ENCODE measurements around the gene CADM1. TPM values are rescaled to one million over a fixed set of nuclear protein-coding genes. Genes with fewer than 3 reads are reported as not detected.

Gene CADM1
- total and polyA plus RNA-seq, 2 experiments from 2014 or later = 16.5 to 18.0 TPM

DNA sequence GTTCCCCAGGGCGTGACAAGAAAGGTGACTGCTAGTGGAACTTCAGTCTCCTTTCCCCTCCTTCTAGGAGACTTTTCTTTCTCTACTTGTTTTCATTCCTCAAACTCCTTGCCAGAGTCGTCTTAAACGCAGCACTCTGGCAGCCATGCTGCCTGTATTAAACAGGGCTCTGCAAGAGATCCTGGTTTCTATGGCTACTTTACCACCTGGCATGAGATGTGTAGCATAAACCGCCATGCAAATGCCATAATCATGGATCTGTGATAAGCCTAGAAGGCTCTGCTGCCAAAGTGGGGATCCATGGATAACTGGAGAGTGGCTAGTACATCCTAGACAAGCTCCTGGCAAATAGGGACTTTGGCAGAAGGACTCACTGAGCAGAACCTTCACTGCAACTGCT is 321.1 kb downstream of the CADM1 start (continued):
- TF ChIP-seq, protein P1, sequence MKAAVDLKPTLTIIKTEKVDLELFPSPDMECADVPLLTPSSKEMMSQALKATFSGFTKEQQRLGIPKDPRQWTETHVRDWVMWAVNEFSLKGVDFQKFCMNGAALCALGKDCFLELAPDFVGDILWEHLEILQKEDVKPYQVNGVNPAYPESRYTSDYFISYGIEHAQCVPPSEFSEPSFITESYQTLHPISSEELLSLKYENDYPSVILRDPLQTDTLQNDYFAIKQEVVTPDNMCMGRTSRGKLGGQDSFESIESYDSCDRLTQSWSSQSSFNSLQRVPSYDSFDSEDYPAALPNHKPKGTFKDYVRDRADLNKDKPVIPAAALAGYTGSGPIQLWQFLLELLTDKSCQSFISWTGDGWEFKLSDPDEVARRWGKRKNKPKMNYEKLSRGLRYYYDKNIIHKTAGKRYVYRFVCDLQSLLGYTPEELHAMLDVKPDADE (IDR thresholded peaks at IDR 0.05) = no peak

DNA sequence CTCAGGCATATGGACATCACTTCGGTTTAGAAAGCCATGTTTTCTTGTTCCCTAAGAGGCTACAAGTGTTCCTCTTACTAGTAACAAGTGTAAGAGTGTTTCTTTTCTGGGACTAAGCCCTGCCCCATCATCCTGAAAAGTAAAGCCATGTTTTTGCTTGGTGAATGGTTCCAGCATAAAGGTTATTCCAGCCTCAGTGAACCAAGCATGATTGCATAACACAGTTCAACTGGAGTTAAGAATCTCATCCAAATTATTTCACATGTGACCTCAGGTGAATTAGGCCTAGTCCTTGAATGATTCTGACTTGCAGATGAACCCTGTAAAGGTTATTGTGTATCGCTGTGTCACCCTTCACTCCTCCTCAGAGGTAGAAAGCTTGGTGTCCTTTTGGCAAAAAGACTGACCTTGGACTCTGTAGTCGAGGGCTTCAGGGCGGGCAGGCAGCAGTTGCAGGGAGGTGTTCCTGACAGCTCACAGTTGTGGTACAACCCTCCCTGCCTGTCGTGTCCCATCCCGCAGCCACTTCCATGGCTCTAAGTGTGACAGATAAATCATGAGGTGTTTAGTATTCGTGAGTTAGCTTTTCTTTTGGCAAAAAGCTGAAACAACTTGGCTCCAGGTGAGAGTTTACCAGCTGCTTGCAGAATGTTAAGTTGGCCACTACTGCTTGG is 321.8 kb downstream of the CADM1 start:
- Mint-ChIP-seq H3K4me1 (peaks cover 21% of the 10 kb centered on the region), H3K4me3 (no peak overlapping the region), H3K36me3 (ENCODE audit: low read depth) (no peaks in the 10 kb centered on the region), H3K27ac (no peak overlapping the region), H3K27me3 (ENCODE audit: insufficient read depth, low read depth, poor library complexity) (peaks cover 4% of the 10 kb centered on the region), H3K9me3 (no peaks in the 10 kb centered on the region)
- H3K4me3 ChIP-seq = no peak overlapping the region
- H3K4me1 ChIP-seq (ENCODE audit: insufficient read depth) = no peaks in the 10 kb centered on the region
- H4K20me1 ChIP-seq (replicated peaks; ENCODE audit: insufficient read depth) = no peaks in the 10 kb centered on the region
- H3K27ac ChIP-seq (ENCODE audit: low read depth) = no peak overlapping the region
- H3K9me2 ChIP-seq (ENCODE audit: insufficient read depth) = no peaks in the 10 kb centered on the region
- DNase-seq (ENCODE audit: low spot score) = no peak
- no peaks in the 10 kb centered on the region for H3F3A ChIP-seq (replicated peaks; ENCODE audit: low read depth)
- H3K79me2 ChIP-seq (replicated peaks; ENCODE audit: insufficient read depth) = no peaks in the 10 kb centered on the region
- no peak overlapping the region for H2AFZ ChIP-seq
- H3K36me3 ChIP-seq (ENCODE audit: insufficient read depth) = no peaks in the 10 kb centered on the region
- H3K27me3 ChIP-seq (ENCODE audit: insufficient read depth) = no peaks in the 10 kb centered on the region
- H3K4me2 ChIP-seq = no peak overlapping the region
- TF ChIP-seq REST (IDR thresholded peaks at IDR 0.05; ENCODE audit: unreplicated experiment) = no peak
- no peak for TF ChIP-seq JUNB (IDR thresholded peaks at IDR 0.05; ENCODE audit: unreplicated experiment)
- no peak for TF ChIP-seq STAT1 (IDR thresholded peaks at IDR 0.05; ENCODE audit: unreplicated experiment)
- no peak for TF ChIP-seq EZH2 (IDR thresholded peaks at IDR 0.05; ENCODE audit: low read depth, unreplicated experiment)
- TF ChIP-seq POLR2AphosphoS5 (IDR thresholded peaks at IDR 0.05; ENCODE audit: low read depth) = no peak
- TF ChIP-seq ZNF331 (CRISPR knock-in tag; IDR thresholded peaks at IDR 0.05; ENCODE audit: low read depth) = no peak
- no peak for ATAC-seq

GRCh38 chr11:115181538-115181937 is 322.7 kb downstream of the CADM1 start:
- Histone ChIP-seq H3K4me2 (no peak overlapping the region), H4K20me1 (replicated peaks; ENCODE audit: insufficient read depth) (no peaks in the 10 kb centered on the region), H3K36me3 (ENCODE audit: insufficient read depth) (no peaks in the 10 kb centered on the region), H3K9me2 (ENCODE audit: insufficient read depth) (no peaks in the 10 kb centered on the region), H3K27ac (ENCODE audit: low read depth) (no peak overlapping the region), H3K4me1 (ENCODE audit: insufficient read depth) (peaks cover 5% of the 10 kb centered on the region; the same call in 1 of the 2 replicates), H3K4me3 (no peak overlapping the region), H3K79me2 (replicated peaks; ENCODE audit: insufficient read depth) (no peaks in the 10 kb centered on the region), H2AFZ (no peak overlapping the region), H3K27me3 (ENCODE audit: insufficient read depth) (no peaks in the 10 kb centered on the region), H3F3A (replicated peaks; ENCODE audit: low read depth) (no peaks in the 10 kb centered on the region)
- TF ChIP-seq ZNF114 (CRISPR knock-in tag; IDR thresholded peaks at IDR 0.05) (no peak), ZNF462 (CRISPR knock-in tag; IDR thresholded peaks at IDR 0.05) (no peak)
- Mint-ChIP-seq H3K4me3 (no peak overlapping the region), H3K9me3 (no peaks in the 10 kb centered on the region), H3K4me1 (peaks cover 30% of the 10 kb centered on the region), H3K36me3 (ENCODE audit: low read depth) (no peaks in the 10 kb centered on the region), H3K27me3 (ENCODE audit: insufficient read depth, low read depth, poor library complexity) (peaks cover 2% of the 10 kb centered on the region), H3K27ac (no peak overlapping the region)
- no peak for DNase-seq (ENCODE audit: low spot score)
- ATAC-seq = no peak
